Spinal cord (tissue), 10 donors: ENCODE results near the gene POLK. TPM values are rescaled to one million over a fixed set of nuclear protein-coding genes. Genes with fewer than 3 reads are reported as not detected.
"Not testable (repeated sequence)": the region's sequence is repeated elsewhere in the genome, so short reads cannot be mapped to it uniquely, and the experiment has no call there.

Experiments
- DNase-seq, 6 donors: peaks; one replicate each; pipeline versions ENCODE4 v3.0.0 to v3.0.0-alpha.2; 2013 to 2015; ENCODE audit warnings: low spot score in 6 of 6, low read depth in 4 of 6
- H3K27ac ChIP-seq: one replicate; pipeline ENCODE4 v1.5.1; 2013; ENCODE audit warnings: low read depth, low read length, control low read depth
- H3K27me3 ChIP-seq: one replicate; pipeline ENCODE4 v1.6.1; 2013; ENCODE audit warnings: low read length; ENCODE audit not compliant: control insufficient read depth, insufficient read depth
- H3K36me3 ChIP-seq: one replicate; pipeline ENCODE4 v1.6.1; 2013; ENCODE audit warnings: low read length; ENCODE audit not compliant: control insufficient read depth, insufficient read depth
- H3K4me1 ChIP-seq: one replicate; pipeline ENCODE4 v1.6.1; 2013; ENCODE audit warnings: low read length; ENCODE audit not compliant: control insufficient read depth, insufficient read depth
- H3K4me3 ChIP-seq: one replicate; pipeline ENCODE4 v1.5.1; 2013; ENCODE audit warnings: low read depth, low read length, control low read depth
- H3K9me3 ChIP-seq: one replicate; pipeline ENCODE4 v1.6.1; 2013; ENCODE audit warnings: low read length; ENCODE audit not compliant: control insufficient read depth, insufficient read depth
- WGBS: methylation state at CpG from one replicate; pipeline ENCODE4 v1.1.5; 2013; ENCODE audit warnings: missing lambda C conversion rate; ENCODE audit not compliant: insufficient coverage; 5-methylcytosine and 5-hydroxymethylcytosine counted together
- polyA plus RNA-seq, 2 donors: library from polyadenylated mRNA; unstranded; fragments of 120-200 nt; gene quantifications; one replicate each; pipeline ENCODE4 v1.2.1, GENCODE V29; 2013; ENCODE audit not compliant: insufficient read length in 2 of 2
- total RNA-seq, 2 donors: library from RNA; depleted of rRNA in 1 of 2; stranded (reverse); fragments of 120-200 nt in 1 of 2; fragments of >200 nt in 1 of 2; gene quantifications; one replicate each; pipeline versions ENCODE4 v1.2.3 to v1.2.4, GENCODE V29; 2013 to 2014
- donor health status: healthy.

Gene POLK
- total and polyA plus RNA-seq, 4 donors: 16.9 to 58.5 (median 31.2) TPM

GRCh38 chr5:75574791-75575190, 63.1 kb downstream of the POLK start:
- Histone ChIP-seq H3K9me3 (no peaks in the 10 kb centered on the region), H3K4me1 (no peaks in the 10 kb centered on the region), H3K4me3 (no peak overlapping the region), H3K27ac (peak overlapping the region; percentile 25), H3K36me3 (no peaks in the 10 kb centered on the region), H3K27me3 (no peaks in the 10 kb centered on the region)
- 20% methylated on average over 1 of the region's 3 CpGs for WGBS
- DNase-seq: peak in 1 of 6 donors; percentile 20

- not testable (repeated sequence) for H3K27me3 ChIP-seq, H3K4me1 ChIP-seq, H3K36me3 ChIP-seq, DNase-seq, H3K4me3 ChIP-seq, H3K27ac ChIP-seq, H3K9me3 ChIP-seq
- WGBS: no CpG with 5 or more reads among the region's 8 CpGs
These were observed 66.6 kb downstream of the POLK start for GRCh38 chr5:75578280-75578679.

- Histone ChIP-seq H3K27me3 (no peaks in the 10 kb centered on the region), H3K4me1 (no peaks in the 10 kb centered on the region), H3K36me3 (peaks cover 2% of the 10 kb centered on the region), H3K27ac (no peak overlapping the region), H3K4me3 (no peak overlapping the region), H3K9me3 (no peaks in the 10 kb centered on the region)
- no CpG with 5 or more reads among the region's 2 CpGs for WGBS
- no peak for DNase-seq
These were observed 73.0 kb downstream of the POLK start for GRCh38 chr5:75584641-75585040.

- Histone ChIP-seq H3K27ac (no peak overlapping the region), H3K9me3 (no peaks in the 10 kb centered on the region), H3K4me1 (no peaks in the 10 kb centered on the region), H3K36me3 (peaks cover 9% of the 10 kb centered on the region), H3K27me3 (no peaks in the 10 kb centered on the region), H3K4me3 (no peak overlapping the region)
- DNase-seq: no peak
- no CpG with 5 or more reads among the region's 3 CpGs for WGBS
These were observed 77.0 kb downstream of the POLK start for GRCh38 chr5:75588666-75589065.

GRCh38 chr5:75600535-75600934, 88.8 kb downstream of the POLK start:
- Histone ChIP-seq H3K9me3 (no peaks in the 10 kb centered on the region), H3K4me1 (no peaks in the 10 kb centered on the region), H3K27ac (no peak overlapping the region), H3K27me3 (no peaks in the 10 kb centered on the region), H3K36me3 (no peaks in the 10 kb centered on the region), H3K4me3 (no peak overlapping the region)
- no peak for DNase-seq

- DNase-seq: no peak
- no peaks in the 10 kb centered on the region for H3K27me3 ChIP-seq
- H3K36me3 ChIP-seq: no peaks in the 10 kb centered on the region
- H3K27ac ChIP-seq: no peak overlapping the region
- H3K9me3 ChIP-seq: no peaks in the 10 kb centered on the region
- 84% methylated on average over 1 of the region's 1 CpG for WGBS
- H3K4me3 ChIP-seq: no peak overlapping the region
- no peaks in the 10 kb centered on the region for H3K4me1 ChIP-seq
These were observed 89.9 kb downstream of the POLK start for GRCh38 chr5:75601567-75601966.

- H3K36me3 ChIP-seq: no peaks in the 10 kb centered on the region
- H3K4me3 ChIP-seq: no peak overlapping the region
- H3K9me3 ChIP-seq: no peaks in the 10 kb centered on the region
- H3K4me1 ChIP-seq: no peaks in the 10 kb centered on the region
- 100% methylated on average over 2 of the region's 3 CpGs for WGBS
- H3K27me3 ChIP-seq: no peaks in the 10 kb centered on the region
- no peak overlapping the region for H3K27ac ChIP-seq
- DNase-seq: no peak
These were observed 90.3 kb downstream of the POLK start for GRCh38 chr5:75601996-75602395.

GRCh38 chr5:75603371-75603770, 91.7 kb downstream of the POLK start:
- Histone ChIP-seq H3K4me1 (no peaks in the 10 kb centered on the region), H3K4me3 (no peak overlapping the region), H3K36me3 (no peaks in the 10 kb centered on the region), H3K9me3 (no peaks in the 10 kb centered on the region), H3K27ac (no peak overlapping the region), H3K27me3 (no peaks in the 10 kb centered on the region)
- DNase-seq: peak in 2 of 6 donors; percentile 16 to 66

- no peak overlapping the region for H3K4me3 ChIP-seq
- no CpG with 5 or more reads among the region's 2 CpGs for WGBS
- H3K9me3 ChIP-seq: no peaks in the 10 kb centered on the region
- H3K27ac ChIP-seq: no peak overlapping the region
- no peaks in the 10 kb centered on the region for H3K27me3 ChIP-seq
- no peaks in the 10 kb centered on the region for H3K36me3 ChIP-seq
- H3K4me1 ChIP-seq: no peaks in the 10 kb centered on the region
- DNase-seq: no peak
These were observed 92.1 kb downstream of the POLK start for GRCh38 chr5:75603821-75604220.

- not testable (repeated sequence) for H3K27me3 ChIP-seq, H3K27ac ChIP-seq, DNase-seq, H3K4me3 ChIP-seq, H3K9me3 ChIP-seq, H3K36me3 ChIP-seq, H3K4me1 ChIP-seq
- WGBS: 93% methylated on average over 3 of the region's 5 CpGs
These were observed 95.7 kb downstream of the POLK start for GRCh38 chr5:75607341-75607740.
